Loucy (cell line): ENCODE measurements around the gene AMPD3.

Source experiments
- H2AFZ ChIP-seq: fragments of 200-600 bp; sonication (generic); 2 replicates; pipeline ENCODE4 v1.6.0; 2016; ENCODE audit warnings: antibody characterized with exemption, mild to moderate bottlenecking, low read length, moderate library complexity
- H3F3A ChIP-seq: fragments of 200-600 bp; 2 replicates; pipeline ENCODE4 v1.6.0; 2016; ENCODE audit warnings: antibody characterized with exemption, low read depth, mild to moderate bottlenecking
- H3K27me3 ChIP-seq: fragments of 200-600 bp; sonication (generic); 2 replicates; pipeline ENCODE4 v1.6.1; 2014; ENCODE audit warnings: low read length, mild to moderate bottlenecking; ENCODE audit not compliant: insufficient read depth, poor library complexity, severe bottlenecking
- H3K36me3 ChIP-seq: fragments of 200-600 bp; sonication (generic); 2 replicates; pipeline ENCODE4 v1.6.1; 2016; ENCODE audit warnings: low read length; ENCODE audit not compliant: insufficient read depth
- H3K4me1 ChIP-seq: fragments of 200-600 bp; sonication (generic); 2 replicates; pipeline ENCODE4 v1.5.1; 2014; ENCODE audit warnings: low read length, mild to moderate bottlenecking; ENCODE audit not compliant: insufficient read depth, poor library complexity, severe bottlenecking
- H3K4me2 ChIP-seq: fragments of 200-600 bp; sonication (generic); 2 replicates; pipeline ENCODE4 v1.6.0; 2014; ENCODE audit warnings: antibody characterized with exemption, low read length, low read depth, mild to moderate bottlenecking; ENCODE audit not compliant: poor library complexity, severe bottlenecking
- H3K4me3 ChIP-seq: fragments of 200-600 bp; sonication (generic); 2 replicates; pipeline ENCODE4 v1.5.1; 2014; ENCODE audit warnings: low read length, mild to moderate bottlenecking, mixed read lengths; ENCODE audit not compliant: poor library complexity, severe bottlenecking
- H3K79me2 ChIP-seq: fragments of 200-600 bp; sonication (generic); 2 replicates; pipeline ENCODE4 v1.6.1; 2014; ENCODE audit warnings: low read length; ENCODE audit not compliant: insufficient read depth
- H3K9ac ChIP-seq: fragments of 200-600 bp; sonication (generic); 2 replicates; pipeline ENCODE4 v1.6.0; 2014; ENCODE audit warnings: mild to moderate bottlenecking, low read depth, low read length, moderate library complexity; ENCODE audit not compliant: poor library complexity, severe bottlenecking
- H3K9me2 ChIP-seq: fragments of 200-600 bp; sonication (generic); replicated peaks from 2 replicates; pipeline ENCODE4 v1.6.1; 2016; ENCODE audit warnings: low read depth, low read length, mixed read lengths
- H3K9me3 ChIP-seq: fragments of 200-600 bp; sonication (generic); 2 replicates; pipeline ENCODE4 v1.6.1; 2014; ENCODE audit warnings: mild to moderate bottlenecking, antibody characterized with exemption, low read length, low read depth; ENCODE audit not compliant: insufficient read depth
- H4K20me1 ChIP-seq: fragments of 200-600 bp; sonication (generic); 2 replicates; pipeline ENCODE4 v1.6.0; 2014; ENCODE audit warnings: antibody characterized with exemption, low read length, mild to moderate bottlenecking; ENCODE audit not compliant: insufficient read depth, poor library complexity, severe bottlenecking
- EZH2phosphoT487 ChIP-seq: fragments of 200-600 bp; IDR thresholded peaks from 2 replicates; pipeline ENCODE4 v1.6.1; 2018; ENCODE audit warnings: antibody characterized with exemption, mild to moderate bottlenecking, moderate library complexity, borderline replicate concordance
- TF ChIP-seq, protein P1 (sequence below): fragments of 200-600 bp; sonication (generic); conservative IDR thresholded peaks from 2 replicates; pipeline ENCODE4 v1.5.1; 2014; ENCODE audit warnings: mild to moderate bottlenecking, antibody characterized with exemption, low read length

The AMPD3 gene

GRCh38 chr11:10497371-10498021 is 42.4 kb downstream of the AMPD3 start:
- H3K9ac ChIP-seq: no peak overlapping the region
- H3K27me3 ChIP-seq: no peaks in the 10 kb centered on the region
- H3K4me3 ChIP-seq: no peak overlapping the region
- H3K36me3 ChIP-seq: peaks cover 99% of the 10 kb centered on the region
- H2AFZ ChIP-seq: no peak overlapping the region
- H3K4me2 ChIP-seq: no peak overlapping the region
- TF ChIP-seq EZH2phosphoT487: no peak
- TF ChIP-seq, protein P1, sequence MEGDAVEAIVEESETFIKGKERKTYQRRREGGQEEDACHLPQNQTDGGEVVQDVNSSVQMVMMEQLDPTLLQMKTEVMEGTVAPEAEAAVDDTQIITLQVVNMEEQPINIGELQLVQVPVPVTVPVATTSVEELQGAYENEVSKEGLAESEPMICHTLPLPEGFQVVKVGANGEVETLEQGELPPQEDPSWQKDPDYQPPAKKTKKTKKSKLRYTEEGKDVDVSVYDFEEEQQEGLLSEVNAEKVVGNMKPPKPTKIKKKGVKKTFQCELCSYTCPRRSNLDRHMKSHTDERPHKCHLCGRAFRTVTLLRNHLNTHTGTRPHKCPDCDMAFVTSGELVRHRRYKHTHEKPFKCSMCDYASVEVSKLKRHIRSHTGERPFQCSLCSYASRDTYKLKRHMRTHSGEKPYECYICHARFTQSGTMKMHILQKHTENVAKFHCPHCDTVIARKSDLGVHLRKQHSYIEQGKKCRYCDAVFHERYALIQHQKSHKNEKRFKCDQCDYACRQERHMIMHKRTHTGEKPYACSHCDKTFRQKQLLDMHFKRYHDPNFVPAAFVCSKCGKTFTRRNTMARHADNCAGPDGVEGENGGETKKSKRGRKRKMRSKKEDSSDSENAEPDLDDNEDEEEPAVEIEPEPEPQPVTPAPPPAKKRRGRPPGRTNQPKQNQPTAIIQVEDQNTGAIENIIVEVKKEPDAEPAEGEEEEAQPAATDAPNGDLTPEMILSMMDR: no peak
- H3K79me2 ChIP-seq: peaks cover 2% of the 10 kb centered on the region; the same call in 1 of the 2 replicates
- H3K4me1 ChIP-seq: no peaks in the 10 kb centered on the region
- no peaks in the 10 kb centered on the region for H3K9me3 ChIP-seq
- no peaks in the 10 kb centered on the region for H4K20me1 ChIP-seq
- no peaks in the 10 kb centered on the region for H3F3A ChIP-seq
- H3K9me2 ChIP-seq: no peaks in the 10 kb centered on the region

- H4K20me1 ChIP-seq: no peaks in the 10 kb centered on the region
- no peak overlapping the region for H3K9ac ChIP-seq
- no peak for TF ChIP-seq EZH2phosphoT487
- TF ChIP-seq, protein P1: no peak
- no peaks in the 10 kb centered on the region for H3F3A ChIP-seq
- no peaks in the 10 kb centered on the region for H3K9me3 ChIP-seq
- no peaks in the 10 kb centered on the region for H3K79me2 ChIP-seq
- H2AFZ ChIP-seq: no peak overlapping the region
- no peak overlapping the region for H3K4me2 ChIP-seq
- H3K36me3 ChIP-seq: peaks cover 99% of the 10 kb centered on the region
- H3K9me2 ChIP-seq: no peaks in the 10 kb centered on the region
- no peaks in the 10 kb centered on the region for H3K4me1 ChIP-seq
- H3K4me3 ChIP-seq: no peak overlapping the region
- no peaks in the 10 kb centered on the region for H3K27me3 ChIP-seq
These were observed 42.9 kb downstream of the AMPD3 start for GRCh38 chr11:10498022-10498400.

GRCh38 chr11:10498426-10499250 is 43.6 kb downstream of the AMPD3 start:
- Histone ChIP-seq H4K20me1 (no peaks in the 10 kb centered on the region), H3K36me3 (peaks cover 99% of the 10 kb centered on the region)

More at GRCh38 chr11:10498426-10499250, 43.6 kb downstream of the AMPD3 start:
- Histone ChIP-seq H3K4me2 (no peak overlapping the region), H3K27me3 (no peaks in the 10 kb centered on the region), H3K9ac (no peak overlapping the region), H2AFZ (no peak overlapping the region), H3K9me2 (no peaks in the 10 kb centered on the region), H3K4me3 (no peak overlapping the region), H3K4me1 (no peaks in the 10 kb centered on the region), H3K79me2 (no peaks in the 10 kb centered on the region), H3F3A (no peaks in the 10 kb centered on the region), H3K9me3 (no peaks in the 10 kb centered on the region)
- TF ChIP-seq, protein P1: no peak
- no peak for TF ChIP-seq EZH2phosphoT487
